NCI-H146 treated with DMSO at 0.1 percent for 48 hours (cell line): ENCODE data around the gene SEMA5A.

Source experiments
- DNase-seq: peaks from one replicate; lab custom pipeline; 2025; ENCODE audit not compliant: unreplicated experiment; lab: John Stamatoyannopoulos, UW

Gene SEMA5A

DNA sequence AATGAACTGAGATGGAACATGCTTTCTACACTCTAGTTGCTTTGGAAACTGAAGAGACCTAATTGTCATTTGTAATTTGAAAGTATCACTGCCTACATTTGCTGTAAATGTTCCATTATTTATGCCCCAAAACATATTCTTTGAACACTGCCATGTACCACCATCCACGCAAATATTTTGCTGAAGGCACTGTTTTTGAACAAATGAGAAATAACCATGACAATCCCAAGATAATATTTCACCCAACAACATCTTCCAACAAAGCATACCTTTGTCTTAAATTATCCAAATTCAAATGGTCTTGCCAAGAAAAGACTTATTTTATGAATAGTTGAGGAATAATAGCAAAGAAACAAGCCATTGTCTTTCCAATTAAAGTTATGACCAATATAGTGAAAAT is 356.2 kb downstream of the SEMA5A start:
- no peak for DNase-seq

DNA sequence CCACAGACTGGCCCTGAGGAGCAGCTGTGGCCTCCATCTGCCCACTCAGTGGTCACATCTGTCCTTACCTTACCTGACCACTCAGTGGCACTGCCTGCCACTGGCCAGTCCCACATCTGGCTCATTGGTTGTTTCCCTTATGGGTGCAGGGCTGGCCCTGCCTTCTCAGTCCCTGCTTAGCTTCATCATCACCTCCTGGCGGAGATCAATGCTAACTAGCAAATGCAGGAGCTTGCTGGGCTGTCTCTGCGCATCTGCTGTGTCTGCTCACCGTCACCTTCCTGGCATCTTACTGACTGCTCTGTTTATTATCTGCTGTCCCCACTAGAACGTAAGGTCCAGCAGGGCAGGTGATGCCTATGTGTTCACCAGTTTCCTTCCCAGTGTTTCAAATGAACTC is 356.9 kb downstream of the SEMA5A start:
- DNase-seq = no peak

DNA sequence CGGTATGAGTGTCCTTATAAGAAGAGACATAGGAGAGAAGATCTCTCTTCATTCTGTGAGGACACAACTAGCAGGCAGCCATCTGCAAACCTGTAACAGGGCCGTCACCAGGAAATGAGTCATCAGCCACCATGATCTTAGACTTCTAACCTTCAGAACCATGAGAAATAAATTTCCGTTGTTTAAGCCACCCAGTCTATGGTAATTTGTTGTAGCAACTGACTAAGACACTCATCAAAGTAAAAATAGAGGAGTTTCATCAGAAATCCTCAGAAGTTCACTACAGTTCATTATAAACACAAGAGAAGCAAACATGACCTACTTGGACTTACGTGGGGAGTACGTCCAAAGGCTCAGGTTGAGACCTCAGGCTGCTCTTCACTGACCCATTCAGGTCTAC is 357.7 kb downstream of the SEMA5A start:
- DNase-seq = no peak

DNA sequence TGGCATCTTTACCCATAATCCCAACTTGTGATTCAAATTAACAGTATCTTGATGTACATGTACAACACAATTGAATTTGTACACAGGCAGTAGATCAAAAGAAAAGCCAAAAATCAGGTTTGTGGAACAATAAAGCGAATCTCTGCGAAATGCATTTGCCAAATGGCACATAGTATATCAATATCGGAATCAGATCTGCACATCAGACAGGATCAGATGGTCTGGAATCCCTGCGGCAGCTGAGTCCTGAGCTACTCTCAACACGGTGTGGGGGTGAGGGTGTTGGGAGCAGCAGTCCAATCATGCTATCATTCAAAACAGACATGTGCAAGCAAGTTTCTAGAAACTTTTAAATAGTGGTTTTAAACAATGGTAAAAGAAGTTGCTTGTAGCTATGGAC is 358.3 kb downstream of the SEMA5A start:
- DNase-seq = no peak

DNA sequence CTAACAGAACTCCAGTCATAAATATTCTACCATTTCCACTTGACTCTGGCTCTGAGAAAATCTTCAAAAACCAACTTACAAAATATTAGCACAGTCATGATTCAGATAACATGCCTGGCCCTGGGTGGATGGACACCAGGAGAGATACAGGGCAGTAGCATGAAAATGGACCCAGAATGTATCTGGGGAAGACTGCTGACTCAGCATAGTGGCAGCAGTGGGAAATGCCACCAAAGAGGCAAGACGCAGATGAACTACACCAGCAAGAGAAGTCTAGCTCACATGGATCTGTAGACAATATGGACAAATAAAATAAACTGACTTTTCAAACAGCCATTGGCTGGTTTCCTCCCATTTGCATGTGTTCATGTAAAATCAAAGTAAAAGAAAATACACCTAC is 359.8 kb downstream of the SEMA5A start:
- no peak for DNase-seq

DNA sequence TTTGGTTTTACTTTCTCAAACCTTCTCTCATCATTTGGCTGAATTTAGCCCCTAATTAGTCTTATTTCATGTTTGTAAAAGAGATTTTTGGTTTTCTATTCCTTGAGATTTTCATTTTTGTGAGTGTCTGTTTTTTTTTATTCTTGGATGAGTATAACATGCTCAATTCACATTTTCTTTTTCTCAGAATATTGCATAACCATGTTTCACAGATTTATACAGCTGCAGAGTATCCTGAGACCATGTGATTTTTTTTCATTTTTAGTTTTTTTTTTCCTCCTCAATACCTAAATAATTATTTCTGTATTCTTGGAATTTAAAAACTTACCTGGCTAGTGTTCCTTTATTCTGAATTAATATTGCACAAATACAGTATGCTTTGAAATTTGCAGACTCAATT is 361.9 kb downstream of the SEMA5A start:
- DNase-seq = no peak

DNA sequence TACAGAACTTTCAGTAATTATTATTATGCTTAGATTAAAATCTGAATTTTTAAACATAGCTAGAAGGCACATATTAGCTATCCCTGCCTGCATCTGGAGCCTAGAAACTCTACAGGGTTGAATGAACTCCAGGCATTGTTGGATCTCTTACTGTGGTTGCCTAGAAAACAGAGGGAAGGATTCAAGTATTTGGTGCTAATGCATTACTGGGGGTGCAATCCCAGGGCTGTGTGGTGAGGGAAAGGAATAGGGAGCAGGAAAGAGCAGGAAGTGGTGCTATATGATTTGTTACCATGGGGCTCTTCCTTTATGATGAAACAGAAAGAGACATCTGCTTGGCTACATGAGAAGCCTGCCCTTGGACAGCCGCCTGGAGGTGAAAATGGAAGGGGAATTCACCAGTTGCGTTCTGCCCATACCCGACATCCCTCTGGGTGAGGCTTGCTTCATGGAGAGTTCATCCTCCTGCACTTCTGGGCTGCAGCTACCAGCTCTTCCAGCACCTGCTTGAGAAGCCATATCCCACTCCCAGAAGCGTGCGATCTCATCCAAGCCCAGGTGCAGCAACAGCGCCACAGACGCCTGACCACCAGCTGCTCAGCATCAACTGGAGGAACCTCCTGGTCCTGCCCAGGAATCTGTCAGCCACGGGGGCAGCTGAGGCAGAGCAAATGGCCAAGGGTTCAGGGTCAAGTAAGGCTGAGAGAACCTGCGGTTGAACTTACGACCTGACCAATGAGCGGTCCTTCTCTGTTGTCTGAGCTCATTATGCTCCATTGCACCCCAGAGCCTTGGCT is 362.8 kb downstream of the SEMA5A start:
- DNase-seq = no peak

DNA sequence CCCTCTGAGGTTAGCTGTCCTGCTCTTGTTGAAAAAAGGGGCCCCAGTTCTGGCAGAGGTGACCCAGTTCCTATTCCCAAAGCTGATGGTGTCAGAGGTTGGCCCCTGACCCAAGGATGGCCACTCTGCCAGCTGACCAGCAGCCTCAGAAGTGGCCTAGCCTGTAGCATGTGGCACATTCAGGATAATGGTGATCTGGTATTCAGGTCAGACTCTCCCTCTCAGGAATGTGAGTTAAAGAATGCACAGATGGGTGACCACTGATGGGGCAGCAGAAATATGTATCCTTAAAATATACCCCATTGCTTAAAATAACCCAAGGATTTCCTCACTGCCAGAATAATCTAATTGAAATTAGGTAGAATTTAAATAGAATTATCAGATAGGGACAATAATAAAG is 369.2 kb downstream of the SEMA5A start:
- no peak for DNase-seq

DNA sequence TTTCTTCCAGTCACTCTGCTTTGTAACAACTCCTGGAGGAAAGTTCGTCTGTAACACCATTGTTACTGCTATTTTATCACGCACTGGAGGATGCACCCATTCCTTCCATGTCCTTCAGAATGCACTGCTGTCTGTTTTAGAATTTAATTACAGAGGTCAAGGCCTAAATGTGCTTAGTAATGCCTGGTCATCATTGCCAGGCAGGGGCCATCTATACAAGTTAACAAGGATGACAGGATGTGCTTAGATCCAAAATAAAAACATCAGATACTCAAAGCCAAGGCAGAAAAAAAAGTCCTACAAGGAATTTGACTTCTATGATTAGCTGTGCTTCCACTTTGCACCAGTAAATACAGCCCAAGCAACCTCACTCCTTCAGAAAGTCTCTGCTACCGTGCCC is 371.4 kb downstream of the SEMA5A start:
- no peak for DNase-seq

DNA sequence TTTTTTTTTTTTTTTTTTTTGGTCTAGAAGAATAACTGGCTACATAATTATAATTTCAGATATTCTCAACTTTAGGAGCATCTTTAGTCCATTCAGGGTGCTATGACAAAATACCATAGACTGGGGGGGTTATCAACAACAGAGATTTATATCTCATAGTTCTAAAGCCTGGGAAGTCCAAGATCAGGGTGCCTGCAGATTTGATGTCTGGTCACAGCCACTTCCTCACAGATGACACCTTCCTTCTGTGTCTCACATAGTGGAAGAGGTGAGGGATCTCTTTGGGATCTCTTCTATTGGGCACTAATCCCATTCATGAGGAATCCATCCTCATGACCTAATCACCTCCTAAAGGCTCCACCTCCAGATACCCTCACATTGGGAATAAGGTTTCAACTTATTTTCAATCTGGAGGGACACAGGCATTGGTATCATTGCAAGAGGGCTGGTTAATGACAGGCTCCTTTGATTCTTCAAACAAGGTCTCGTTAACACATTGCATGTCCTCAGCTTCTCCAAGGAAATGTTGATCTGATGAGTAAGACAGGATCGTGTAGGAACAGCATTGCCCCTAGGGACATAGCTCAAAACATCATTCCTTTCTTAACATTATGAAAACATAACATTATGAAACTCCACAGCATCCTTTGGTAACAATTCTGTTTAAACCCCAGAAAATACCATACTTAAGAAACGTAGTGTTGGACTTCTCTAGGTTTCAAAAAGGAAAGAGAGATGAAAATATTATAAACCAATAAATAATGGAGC is 372.4 kb downstream of the SEMA5A start:
- no peak for DNase-seq

DNA sequence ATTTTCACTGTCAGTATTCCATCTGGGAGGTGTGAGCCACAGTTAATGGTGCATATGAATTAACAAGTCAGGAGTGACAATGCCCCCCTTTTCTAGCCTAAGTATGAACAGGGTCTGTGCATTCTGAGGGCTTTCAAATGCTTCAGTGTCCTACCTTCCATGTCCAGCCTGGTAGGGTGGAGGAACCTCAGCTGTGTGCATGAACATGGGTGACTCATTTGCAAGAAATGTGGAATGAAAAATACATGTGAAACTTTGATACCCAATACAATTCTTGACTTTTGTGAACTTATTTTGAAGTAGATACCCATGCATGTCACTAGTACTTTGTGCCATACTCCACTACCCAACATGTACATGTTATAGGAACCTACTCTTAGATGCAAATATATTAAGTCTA is 375.8 kb downstream of the SEMA5A start:
- DNase-seq = no peak

DNA sequence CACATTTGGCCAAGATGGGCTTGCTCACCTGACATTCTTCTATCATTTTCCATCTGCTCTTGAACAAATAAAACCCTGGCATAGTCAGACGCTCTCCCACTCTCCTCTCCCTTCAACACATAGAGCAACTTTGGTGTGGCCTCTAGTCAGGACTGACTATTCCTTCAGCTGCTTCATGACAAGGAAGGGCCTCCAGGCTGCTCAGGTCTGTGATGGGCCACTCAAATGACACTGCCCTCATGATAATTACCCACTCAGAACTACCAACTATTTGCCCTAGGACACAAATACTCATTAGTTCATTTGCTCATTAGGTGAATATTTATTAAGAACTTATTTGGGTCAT is 376.3 kb downstream of the SEMA5A start:
- DNase-seq = no peak

DNA sequence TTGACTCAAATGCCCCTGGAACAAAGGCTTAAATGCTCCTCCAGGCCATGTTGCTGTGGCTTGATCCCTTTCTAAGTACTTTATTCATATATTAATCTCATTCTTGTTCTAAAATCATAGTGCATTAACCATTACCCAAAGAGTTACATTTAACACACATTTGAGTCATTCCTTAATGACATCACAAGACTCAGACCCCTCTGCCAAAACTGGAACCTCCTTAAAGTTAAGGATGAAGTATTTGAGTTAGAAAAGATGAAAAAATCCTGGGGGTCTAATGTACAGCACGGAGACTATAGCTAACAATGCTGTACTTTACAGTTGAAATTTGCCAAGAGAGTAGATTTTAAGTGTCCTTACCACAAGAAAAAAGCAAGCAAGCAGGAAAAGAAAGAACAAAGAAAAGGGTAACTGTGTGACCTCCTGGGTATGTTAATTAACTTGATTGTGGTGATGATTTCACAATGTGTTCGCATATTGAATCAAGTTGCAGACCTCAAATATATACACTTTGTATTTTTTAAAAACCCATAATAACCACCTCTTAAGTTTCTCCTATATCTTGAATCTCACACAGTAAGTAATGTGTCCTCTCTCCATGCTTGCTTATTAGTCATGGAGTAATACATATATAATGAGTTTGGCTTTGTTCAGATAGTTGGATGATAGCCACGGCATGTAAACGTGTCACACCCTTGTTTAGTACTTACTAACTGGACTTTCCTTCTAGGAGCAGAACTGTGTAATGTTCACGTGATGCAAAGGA is 376.9 kb downstream of the SEMA5A start:
- DNase-seq = no peak

DNA sequence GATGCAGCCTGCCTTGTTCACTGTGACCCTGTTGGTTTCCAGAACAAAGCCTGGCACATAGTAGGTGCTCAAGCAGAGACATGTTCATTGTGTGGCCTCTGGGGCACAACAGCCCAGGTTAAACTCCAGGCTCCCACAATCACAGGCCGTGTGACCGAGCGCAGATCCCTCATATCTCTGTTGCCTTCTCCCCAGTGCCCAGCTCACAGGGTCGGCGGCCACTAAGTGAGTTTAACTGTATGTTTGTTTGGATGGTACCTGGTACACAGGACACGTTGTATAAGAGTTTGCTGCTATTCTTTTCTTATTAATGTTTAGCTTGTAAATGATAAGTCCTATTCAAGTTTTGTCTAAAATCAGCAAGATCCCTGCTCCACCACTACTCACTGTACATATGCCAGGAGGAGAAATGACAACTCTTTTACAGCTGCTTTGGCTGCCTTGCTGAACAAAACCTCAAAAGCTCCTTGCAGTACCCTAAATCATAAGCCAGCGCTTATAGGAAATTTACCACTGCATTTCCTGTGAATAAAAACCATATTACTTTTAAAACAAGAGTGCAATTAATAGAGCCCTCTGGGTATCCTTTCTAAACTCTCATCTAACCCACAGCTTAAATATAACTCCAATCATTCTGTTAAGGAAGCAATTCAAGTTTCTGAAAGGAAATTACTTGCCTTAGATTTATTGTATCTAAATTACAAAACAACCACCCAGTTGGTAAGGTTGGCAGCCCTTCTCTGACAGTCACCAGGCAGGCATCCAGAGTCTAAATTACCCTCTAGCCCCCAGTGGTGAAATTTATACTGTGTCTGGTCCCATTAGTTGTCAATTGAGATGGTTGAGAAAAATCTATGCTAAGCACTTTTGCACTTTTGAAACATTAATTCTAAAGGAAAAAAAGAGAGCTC is 379.4 kb downstream of the SEMA5A start:
- no peak for DNase-seq

DNA sequence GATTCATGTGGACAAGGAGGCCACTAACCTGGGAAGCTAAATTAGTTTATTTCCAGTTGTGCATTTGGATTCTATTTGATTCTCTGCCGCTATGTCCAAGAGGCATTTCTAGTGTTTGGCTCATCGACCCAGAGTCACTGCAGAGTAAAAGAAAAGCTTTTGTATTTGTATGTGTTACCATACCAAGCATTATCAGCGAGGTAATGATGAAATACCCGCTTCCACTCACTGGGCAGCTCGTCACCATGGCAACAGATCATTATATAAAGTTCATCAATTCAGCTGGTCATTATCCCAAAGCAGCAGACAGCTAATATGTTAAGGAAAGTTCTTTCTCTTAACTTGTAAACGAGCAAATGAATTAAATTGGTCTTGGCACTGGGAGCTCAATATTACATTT is 380.3 kb downstream of the SEMA5A start:
- DNase-seq = no peak

DNA sequence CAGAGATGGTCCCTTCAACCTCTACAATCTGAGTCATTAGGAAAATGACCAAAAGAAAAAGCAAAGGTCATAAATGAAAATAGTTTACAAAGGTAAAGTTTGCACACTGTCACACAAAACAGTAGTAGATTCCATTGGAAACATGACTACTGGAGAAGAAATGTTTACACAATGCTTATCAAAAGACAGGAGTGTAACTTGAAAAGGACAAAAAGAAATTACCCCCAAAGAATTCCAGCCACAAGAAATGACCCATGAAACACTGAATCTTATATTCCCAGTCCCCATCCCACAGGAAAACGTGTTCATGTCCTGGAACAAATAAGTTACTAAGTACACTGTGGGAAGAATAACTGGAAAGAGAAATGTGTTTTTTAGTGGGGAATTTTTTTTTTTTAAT is 385.1 kb downstream of the SEMA5A start:
- no peak for DNase-seq

DNA sequence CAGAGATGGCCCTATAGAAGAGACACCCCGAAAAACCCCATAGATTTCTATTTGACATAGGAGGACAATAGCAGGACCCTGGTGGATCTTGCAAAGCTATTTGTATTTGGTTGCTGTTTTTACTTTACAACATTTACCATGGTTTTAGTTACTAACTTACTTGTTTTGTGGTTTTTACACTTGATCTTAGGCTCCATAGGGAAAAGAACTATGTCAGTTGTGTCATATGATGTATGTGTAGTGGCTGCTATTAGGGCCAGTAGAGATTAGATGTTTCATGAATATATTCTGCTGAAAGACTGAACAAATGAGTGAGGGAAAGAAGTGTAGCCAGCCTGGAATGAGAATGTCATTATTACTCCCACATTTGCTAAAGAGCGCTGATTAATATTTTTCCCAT is 388.1 kb downstream of the SEMA5A start:
- no peak for DNase-seq

DNA sequence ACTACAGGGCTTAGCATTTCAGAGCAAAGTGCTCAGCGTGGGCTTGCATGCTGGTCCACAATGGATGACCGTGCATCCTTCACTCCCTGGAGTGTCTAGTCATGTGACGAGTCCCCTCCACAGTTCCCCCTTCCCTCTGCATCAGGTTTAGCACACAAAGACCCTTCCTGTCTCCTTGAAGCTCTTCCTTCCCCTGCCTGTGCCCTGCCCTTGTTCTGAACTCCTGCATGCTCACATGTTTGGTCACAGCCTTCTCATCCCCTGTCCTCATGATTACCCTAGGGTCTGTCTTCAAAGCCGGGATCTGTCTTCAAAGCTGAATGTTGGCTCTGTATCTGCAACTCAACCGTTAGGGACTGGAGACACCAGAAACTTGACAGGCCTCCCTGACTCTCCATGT is 388.9 kb downstream of the SEMA5A start:
- no peak for DNase-seq

DNA sequence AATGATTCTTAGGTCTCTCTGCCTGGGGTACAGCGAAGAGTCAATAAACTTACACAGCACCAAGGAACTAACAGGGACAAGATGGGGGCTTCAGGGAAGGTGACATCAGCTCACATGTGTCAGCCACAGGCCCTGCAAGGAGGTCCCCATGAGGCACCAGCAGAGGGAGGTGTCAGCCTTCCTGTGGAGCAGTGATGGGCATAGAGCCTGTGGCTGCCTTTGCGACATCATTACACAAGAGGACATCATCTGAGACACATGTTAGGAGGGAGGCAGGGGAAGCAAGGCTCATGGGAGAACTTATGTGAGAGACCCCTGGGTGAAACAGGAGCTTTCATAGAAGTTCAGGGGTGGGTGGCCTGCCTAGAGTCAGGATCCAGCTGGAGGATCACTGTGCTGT is 389.6 kb downstream of the SEMA5A start:
- DNase-seq = no peak

DNA sequence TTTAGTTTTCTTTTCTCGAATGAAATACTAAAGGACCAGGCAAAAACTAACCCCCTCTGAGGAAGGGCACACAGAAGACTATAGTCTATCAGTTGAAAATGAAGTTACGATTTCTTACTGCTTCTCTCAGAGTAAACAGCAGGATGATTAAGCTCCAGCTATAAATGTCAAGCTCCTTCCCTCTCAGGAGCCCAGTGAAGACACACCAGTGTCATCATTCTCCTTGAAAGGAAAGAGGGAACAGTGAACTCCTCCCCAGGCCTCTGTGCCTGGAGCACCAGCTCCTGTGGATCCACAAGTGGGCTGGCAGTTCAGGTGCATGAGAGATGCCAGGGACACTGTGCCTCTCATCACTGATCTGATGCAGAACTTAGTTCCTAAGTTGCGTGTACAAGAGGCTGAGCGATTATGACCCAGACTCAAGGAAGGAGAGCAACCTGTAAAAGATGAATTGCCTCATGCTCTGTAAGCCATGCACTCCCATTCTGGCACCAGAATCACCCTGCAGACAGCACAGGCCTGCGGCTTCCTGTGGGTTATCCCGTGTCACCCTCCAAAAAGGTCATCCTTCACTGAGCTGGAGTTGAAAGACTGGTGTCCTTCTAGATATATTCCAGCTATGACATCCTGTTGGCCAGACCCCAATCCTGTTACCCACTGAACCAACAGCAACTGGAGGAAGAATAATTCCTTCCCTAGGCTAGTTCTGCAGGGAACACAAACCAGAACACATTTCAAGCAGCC is 394.0 kb downstream of the SEMA5A start:
- no peak for DNase-seq
